HG03103 (cell line): ENCODE data around the gene MSH5.

Source experiments
- ATAC-seq: cut with Tn5 transposase; IDR thresholded peaks from one replicate; pipeline ENCODE4 v1.9.1; 2021; ENCODE audit warnings: low read depth; ENCODE audit not compliant: unreplicated experiment

The MSH5 gene

GRCh38 chr6:31711233-31711632 lies 28.6 kb upstream of the MSH5 start:
- no peak for ATAC-seq

- ATAC-seq, result no peak
Observed at GRCh38 chr6:31712296-31712695, 27.5 kb upstream of the MSH5 start.

- ATAC-seq, result no peak
Observed at GRCh38 chr6:31713465-31713864, 26.3 kb upstream of the MSH5 start.

GRCh38 chr6:31713991-31714684 lies 25.7 kb upstream of the MSH5 start:
- ATAC-seq, result no peak

- no peak for ATAC-seq
Observed at GRCh38 chr6:31715022-31715958, 24.5 kb upstream of the MSH5 start, which contains the start of gene LY6G6D. Gene LY6G6D, plus strand, starts transcription at chr6:31715348. Its CDS starts 8 bp downstream, at chr6:31715356.

- ATAC-seq, result no peak
Observed at GRCh38 chr6:31717499-31718222, 22.1 kb upstream of the MSH5 start.

- ATAC-seq, result no peak
Observed at GRCh38 chr6:31718265-31718664, 21.5 kb upstream of the MSH5 start.

- ATAC-seq, result no peak
Observed at GRCh38 chr6:31719001-31719400, 20.8 kb upstream of the MSH5 start.

- no peak for ATAC-seq
Observed at GRCh38 chr6:31720196-31720770, 19.5 kb upstream of the MSH5 start.

GRCh38 chr6:31721351-31722020 lies 18.3 kb upstream of the MSH5 start, which contains the start of gene LY6G6C:
Gene LY6G6C, minus strand, starts transcription at chr6:31721746. Its CDS starts 67 bp downstream, at chr6:31721679.
- no peak for ATAC-seq

- no peak for ATAC-seq
Observed at GRCh38 chr6:31722173-31722572, 17.6 kb upstream of the MSH5 start.

GRCh38 chr6:31723245-31723979 lies 16.4 kb upstream of the MSH5 start, which contains the start of gene MPIG6B:
Gene MPIG6B, plus strand, starts transcription at chr6:31723373. Its CDS starts 11 bp downstream, at chr6:31723384.
- no peak for ATAC-seq

- ATAC-seq, result no peak
Observed at GRCh38 chr6:31723980-31724691, 15.7 kb upstream of the MSH5 start.

- ATAC-seq, result no peak
Observed at GRCh38 chr6:31725502-31726350, 14.1 kb upstream of the MSH5 start.

- no peak for ATAC-seq
Observed at GRCh38 chr6:31727034-31727716, 12.6 kb upstream of the MSH5 start.

GRCh38 chr6:31727717-31728671 lies 11.8 kb upstream of the MSH5 start:
- ATAC-seq, result no peak
